Stimulated activated CD4-positive, alpha-beta T cell treated with anti-CD3 and anti-CD28 coated beads, TNF-alpha, amount 100 ng/mL, for 1 hour (primary cell): ENCODE results near the gene GALNT17.

Experiments used
- DNase-seq, 3 donors: peaks; one replicate each; pipeline ENCODE4 v3.0.0-alpha.2; 2020; ENCODE audit warnings: low read depth in 3 of 3, low spot score in 1 of 3

GALNT17 gene

DNA sequence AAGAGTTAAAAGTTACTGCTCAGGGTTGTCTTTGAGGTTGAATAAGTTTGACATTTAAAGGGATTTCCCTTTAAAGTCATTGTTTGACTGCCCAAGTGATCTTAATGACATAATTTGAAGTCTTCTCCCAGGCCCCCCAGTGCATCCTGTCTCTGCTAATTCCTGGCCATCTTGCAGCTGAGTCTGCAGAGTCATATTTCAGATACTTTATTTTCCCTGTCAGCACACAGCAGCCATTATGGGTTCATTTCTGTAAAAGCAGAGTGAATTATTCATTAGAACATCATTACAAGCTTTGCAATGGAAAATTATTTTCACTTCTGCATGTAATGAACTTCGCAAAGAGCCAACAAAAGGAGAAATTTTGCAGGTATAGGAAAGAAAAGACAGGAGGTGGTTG, 536.6 kb downstream of the GALNT17 start:
- no peak for DNase-seq

DNA sequence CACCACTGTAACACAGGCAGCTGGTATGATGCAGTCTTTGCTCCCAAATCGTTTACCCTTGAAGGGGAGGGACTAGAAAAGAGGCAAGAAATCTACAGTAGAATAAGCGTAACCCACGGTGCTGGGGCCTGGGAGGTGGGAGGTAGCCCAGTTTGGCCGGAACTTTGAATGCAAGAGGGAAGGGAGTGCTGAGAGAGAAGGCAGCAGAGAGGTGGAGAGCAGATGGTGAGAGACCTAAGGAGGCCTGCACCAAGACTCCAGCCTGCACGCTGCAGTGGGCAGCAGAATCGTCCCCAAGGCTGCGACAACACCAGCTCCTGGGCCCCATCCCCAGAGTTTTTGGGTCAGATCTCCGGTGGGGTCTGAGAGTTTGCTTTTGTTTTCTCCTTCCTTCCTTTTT, 547.5 kb downstream of the GALNT17 start:
- DNase-seq = no peak

DNA sequence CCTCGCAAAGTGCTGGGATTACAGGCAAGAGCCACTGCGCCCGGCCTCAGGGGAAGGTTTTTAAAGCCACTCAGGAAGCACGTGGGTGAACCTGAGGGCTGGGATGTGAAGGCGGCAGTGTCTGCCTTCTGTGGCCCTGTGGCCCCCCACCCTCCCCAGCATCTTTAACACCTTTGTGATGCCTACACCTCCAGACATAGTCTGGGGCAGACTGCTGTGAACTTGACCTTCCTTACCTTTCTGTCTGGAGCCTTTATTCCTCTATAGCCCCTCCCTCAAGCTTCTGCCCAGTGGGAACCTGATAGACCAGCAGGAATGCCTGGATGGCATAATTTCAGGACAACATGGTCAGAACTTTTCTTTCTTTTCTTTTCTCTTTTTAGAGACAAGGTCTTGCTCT, 550.2 kb downstream of the GALNT17 start:
- DNase-seq = no peak

DNA sequence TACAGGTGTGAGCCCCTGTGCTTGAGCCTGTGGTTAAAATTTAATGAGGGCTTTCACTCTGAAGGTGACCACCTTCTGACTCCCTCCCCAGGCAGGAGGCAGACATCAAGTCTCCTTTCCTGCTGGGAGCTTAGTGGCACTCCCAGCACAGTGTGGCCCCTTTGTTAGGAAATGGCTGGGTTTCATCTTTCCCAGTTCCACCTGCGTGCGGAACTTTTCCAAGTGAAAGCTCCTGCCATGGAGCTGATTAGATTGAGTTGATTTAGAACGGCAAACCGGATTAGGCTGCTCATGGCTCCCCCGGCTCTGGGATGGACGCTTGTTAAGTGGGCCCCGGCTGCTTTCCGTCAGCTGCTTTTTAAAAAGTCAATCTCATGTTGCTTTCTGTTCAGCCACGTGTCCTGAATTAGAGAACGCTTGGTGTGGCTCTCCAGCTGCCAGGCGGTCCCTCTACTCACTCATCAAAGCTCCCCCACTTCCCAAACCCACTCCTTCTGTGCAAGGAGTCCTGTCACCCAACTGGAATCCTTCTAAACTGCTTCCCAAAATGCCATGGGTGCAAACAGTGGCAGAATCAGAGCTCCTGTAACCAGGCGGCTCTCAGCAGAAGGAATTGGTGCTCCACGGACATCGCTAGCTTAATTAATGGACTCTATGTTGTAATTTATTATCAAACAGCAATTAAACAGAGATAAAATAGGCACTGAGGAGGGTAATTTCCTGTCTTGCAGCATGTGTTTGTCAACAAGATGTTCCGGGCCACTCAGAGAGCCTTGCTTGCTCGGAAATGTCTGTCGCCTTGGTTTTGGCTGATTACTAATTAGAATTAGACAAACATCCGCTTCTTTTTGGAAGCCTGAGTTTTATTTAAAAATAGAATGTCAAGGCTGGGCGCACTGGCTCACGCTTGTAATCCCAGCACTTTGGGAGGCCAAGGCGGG, 551.2 kb downstream of the GALNT17 start:
- no peak for DNase-seq

DNA sequence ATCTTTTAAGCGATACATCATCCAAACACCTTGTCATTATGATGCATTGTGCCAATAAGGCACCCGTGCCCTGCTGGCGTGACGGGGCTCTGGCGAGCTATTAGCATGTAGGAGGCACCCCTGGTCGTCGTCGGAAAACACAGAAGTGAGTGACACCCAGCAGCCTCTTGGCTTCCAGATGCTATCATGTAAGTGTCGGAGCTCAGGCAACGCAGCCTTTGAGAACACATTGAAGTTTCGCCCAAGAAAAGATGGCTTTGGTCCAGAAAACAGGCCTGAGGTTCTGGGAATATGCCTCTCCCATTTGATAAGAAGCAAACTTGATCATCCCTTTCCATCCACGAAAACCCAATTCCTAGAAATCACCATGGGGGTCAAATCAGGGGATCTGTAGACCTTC, 555.3 kb downstream of the GALNT17 start:
- DNase-seq = no peak

DNA sequence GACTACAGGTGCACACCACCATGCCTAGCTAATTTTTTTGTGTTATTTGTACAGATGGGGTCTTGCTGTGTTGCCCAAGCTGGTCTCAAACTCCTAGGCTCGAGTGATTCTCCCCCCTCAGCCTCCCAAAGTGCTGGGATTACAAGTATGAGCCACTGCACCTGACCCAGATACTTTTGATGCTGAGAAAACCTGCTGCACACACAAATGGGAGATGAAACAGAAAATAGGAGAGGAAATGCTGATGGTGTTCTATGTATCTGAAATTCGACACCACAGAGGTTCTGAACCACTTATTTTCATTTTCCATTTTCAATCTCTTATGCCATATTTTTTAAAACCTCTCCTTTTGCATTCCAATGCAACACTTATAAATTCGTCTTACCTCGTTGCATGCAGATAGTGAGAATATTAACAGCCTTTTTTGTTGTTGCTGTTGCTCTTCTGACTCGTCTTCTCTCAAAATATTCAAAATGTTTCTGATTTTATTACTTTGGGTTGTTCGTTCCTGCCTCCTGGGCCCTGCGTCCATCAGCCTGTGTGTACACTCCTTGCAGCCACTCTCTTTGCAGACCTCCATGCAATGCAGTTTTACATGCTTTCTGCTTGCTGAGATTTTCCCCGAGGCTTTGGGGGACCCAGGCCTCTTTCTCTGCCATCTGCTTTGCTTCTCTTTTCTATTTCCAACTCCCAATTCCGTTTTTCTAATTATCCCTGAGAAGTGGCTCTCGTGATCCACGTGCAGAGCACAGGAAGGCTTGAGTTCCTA, 556.1 kb downstream of the GALNT17 start:
- no peak for DNase-seq

DNA sequence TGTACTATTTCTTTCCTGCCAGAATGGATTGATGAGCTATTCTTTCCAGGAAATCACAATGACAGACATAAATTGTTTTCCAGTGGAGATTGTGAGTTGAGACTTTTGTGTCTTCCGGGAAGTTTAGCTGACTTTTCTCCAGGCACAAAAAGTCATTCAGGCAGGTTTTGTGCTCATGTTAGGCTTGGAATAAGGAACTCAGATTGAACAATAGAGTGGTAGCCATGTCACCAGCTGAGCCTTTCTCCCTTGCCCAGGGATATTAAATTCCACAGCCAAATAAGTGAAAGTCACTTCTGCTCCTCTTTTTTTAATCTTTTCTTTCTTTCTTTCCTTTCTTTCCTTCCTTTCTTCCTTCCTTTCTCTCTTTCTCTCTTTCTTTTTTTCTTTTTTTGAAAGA, 559.6 kb downstream of the GALNT17 start:
- no peak for DNase-seq

DNA sequence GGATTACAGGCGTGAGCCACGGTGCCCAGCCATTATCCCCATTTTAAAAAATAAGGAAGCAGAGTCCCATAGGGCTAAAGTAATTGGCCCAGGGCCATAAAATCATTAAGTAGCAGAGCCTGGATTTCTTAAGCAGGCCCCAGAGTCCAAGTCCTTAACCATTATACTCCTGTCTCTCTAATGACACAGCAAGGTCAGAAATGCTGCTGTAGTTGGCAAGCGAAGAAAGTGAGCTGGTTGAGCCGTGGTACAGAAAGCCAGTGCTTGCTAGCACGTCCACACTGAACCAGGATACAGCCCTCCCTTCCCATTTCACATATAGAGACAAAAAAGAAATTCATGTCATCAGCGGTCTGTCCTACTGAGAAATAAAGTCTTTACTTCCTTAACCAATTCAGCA, 562.7 kb downstream of the GALNT17 start:
- DNase-seq = no peak

DNA sequence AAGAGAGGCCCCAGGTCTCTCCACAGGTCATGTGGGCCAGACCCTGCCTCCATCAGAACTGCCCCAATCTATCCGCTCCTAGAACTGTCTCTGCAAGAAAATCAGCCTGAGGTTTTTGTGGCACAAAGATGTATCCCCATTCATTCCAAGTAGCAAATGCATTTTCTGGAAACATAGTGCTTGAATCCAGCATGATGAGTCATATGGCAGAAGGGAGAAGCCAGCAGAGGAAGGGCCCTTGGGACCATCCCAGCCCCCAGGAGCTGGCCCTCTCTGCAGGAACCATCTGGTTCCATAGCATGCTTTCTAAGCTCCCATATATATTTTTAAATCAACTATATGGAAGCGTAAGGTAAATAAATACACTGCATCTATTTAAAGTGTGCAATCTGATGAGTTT, 563.2 kb downstream of the GALNT17 start:
- no peak for DNase-seq

DNA sequence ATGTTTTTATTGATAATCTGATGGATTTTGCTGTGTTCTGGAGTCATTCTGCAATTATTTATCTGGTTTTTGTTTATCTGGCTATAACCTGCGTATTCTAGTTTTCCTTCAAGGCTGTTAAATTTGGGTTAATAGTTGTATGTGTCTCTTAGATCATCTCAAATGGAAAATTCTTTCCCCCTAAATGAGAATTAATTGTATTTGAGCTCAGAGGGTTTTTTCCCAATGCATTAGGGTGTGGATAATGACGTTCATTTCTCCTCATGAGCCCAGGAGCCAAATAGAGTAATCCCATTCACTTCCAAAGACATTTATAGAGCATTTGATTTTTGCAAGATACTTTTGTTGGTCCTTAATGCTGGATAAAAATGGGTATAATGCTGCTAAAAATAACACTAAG, 564.6 kb downstream of the GALNT17 start:
- no peak for DNase-seq

DNA sequence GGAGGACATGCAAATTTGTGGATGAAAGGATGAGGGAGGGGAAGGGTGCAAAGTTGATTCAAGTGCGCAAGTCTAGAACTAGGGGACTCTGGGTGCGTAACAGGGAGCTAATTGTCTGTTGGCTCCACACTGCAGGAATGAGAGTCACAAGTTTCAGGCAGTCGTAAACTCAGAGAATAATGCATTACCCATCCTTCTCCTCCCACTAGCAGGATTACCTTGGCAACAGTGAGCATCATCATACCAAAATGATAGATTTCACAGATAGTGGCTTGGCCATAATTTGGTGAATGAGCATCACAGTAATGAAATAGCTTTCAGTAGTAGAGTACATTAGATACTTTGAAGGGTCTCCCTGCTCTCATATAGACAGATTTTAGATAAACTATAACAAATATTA, 565.5 kb downstream of the GALNT17 start:
- no peak for DNase-seq

DNA sequence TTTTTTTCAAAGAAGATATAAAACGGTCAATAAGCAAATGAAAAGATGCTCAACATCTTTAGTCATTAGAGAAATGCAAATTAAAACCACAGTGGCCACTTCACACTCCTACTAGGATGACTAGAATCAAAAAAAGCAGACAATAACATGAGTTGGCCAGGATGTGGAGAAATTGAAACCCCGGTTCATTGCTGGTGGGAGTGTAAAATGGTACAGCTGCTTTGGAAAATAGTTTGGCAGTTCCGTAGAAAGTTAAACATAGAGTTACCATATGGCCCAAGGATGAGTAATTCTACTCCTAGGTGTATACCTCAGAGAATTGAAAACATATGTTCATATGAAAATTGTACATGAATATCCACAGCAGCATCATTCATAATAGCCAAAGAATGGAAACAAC, 573.3 kb downstream of the GALNT17 start:
- DNase-seq = no peak

DNA sequence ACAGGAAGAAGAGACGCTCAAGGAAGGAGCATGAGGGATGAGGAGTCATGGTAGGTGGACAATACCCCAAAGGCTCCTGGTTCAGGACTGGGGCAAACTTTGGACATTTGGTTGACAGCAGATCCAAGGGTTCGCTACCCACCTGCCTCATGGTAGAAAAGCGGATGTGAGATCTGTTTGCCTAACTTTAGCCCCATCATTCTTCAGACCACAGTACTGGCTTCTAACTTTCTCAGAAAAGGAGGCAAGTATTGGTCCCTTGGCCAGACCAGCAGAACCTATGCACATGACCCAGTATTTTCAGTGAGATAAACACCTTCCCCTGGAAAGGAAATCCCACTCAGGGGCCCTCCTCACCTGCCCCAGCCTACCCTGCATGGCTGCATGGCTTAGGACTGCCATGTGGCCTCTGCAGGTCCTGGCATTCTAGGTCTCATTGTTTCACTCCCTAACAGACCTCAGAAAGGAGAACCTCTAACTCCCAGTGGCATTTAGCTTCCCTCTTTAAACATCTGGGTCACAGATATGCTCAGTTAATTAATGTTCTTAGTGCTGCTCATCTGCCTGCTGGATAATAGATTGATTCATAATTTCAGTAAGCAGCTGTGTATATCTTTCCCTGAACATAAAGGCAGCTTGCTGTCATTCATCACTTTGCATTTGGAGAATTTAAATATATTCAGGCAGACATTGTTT, 574.1 kb downstream of the GALNT17 start:
- DNase-seq = no peak

DNA sequence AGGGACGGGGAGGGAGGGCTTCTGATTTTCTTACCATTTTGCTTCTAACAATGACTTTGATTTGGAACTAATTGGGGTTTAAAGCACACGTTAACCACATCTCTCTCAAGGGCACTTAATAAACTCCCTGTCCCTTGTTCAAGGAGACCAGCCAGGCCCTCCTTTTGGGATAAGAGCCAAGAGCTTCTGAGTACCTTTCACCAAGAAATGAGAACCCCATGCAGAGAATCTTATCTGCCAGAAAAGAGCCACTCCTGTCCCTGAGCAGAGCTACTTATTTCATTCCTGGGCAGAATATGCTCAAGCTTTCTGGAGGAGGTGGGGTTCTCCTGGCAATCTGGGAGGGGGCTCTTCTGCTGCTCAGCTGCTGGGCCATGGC, 574.6 kb downstream of the GALNT17 start:
- DNase-seq = no peak

DNA sequence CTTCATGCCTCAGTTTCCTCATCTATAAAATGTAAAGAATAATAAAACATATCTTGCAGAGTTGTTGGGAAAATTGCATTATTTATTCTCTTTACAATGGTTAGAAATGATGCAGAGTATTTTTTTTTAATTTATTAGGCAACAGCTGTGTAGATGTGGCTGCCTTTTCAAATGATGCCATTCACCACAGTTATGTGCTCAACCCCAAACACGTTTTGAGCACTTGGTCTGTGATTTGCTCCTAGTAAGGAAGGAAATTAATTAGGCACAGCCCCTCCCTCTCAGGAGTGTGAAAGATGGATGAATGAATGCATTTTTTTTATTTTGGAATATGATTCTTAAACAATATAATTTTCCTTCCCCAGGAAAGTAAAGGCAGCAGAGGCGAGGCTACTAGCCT, 575.1 kb downstream of the GALNT17 start:
- no peak for DNase-seq

DNA sequence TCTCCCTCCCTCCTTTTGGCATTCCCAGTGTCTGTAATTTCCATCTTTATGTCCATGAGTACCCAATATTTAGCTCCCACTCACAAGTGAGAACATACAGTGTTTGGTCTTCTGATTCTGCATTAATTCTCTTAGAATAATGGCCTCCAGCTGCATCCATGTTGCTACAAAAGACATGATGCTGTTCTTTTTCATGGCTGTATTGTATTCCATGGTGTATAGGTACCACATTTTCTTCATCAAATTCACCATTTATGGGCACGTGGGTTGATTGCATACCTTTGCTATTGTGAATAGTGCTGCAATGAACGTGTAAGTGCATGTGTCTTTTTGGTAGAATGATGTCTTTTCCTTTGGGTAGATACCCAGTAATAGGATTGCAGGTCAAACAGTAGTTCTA, 576.8 kb downstream of the GALNT17 start:
- DNase-seq = no peak

DNA sequence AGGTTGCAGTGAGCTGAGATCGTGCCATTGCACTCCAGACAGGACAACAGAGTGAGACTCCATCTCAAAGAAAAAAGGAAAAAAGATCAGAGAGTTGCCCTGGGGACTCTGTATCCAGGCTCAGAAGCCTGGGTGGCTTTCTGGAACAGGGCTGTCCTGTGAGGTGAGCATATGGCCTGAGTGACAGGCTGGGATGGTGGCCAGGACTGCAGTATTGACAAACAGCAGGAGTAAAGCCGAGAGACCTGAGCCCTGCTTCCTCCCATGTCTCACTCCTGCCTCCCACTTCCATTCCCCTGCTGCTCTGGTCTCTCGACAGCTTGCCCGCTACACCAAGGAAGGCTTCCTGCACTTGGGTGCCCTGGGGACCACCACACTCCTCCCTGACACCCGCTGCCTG, 578.5 kb downstream of the GALNT17 start:
- DNase-seq = no peak

DNA sequence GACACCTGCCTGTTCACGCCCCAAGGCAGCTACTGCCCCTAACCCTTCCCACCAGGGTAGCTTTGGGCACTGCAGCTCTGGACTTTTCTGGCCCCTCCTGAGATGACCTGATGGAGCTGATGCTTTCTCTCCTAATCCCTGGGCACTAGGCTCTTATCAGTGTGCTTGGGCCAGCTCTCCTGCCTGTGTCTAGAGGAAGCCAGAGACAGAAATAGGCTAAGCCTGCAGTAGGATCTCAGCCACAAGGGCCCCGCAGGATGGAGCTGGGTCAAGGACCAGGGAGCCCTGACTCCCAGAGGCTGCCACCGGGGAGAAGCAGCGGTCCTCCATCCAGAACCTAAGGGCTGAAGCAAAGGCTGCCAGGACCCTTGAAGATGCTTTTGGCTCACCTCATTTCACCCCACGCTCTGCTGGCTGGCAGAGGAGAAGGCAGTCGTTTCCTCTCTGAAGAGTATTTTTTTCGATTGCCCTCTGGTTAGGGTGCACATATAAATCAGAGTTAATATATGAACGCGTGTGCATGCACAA, 580.8 kb downstream of the GALNT17 start:
- DNase-seq = no peak

DNA sequence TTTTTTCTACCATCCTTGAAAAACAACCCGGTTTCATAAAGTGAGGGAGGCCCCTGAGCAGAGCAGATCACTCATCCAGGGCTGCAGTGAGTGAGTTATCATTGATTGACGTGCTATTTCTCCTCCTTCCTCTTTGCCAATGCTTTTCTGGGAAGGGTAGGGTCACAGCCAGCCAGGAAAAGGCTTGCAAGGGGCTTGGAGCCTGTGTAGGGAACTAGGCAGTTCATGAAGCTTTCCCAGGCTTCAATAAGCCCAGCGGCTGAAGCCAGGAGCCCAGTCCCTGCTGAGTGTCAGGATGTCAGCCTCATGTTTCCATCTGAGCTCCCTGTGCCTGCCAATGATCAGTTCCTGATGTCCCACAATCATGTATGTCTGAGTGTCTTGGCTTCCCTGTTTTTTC, 584.7 kb downstream of the GALNT17 start:
- no peak for DNase-seq

DNA sequence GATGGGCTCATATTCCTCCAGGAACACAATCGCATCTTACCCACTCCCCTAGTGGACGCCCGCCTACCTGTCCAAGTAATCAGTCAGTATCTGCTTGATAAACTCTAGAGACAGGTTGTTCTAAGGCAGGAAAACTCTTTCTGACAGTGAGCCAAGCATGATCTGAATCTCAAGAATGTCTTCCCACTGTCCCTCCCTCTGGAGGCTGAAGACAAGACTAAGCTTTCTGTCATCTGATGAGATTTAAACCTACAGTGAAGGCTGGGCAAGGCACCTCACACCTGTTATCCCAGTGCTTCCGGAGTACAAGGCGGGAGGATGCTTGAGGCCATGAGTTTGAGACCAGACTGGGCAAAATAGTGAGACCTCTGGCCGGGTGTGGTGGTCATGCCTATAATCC, 586.6 kb downstream of the GALNT17 start:
- no peak for DNase-seq

DNA sequence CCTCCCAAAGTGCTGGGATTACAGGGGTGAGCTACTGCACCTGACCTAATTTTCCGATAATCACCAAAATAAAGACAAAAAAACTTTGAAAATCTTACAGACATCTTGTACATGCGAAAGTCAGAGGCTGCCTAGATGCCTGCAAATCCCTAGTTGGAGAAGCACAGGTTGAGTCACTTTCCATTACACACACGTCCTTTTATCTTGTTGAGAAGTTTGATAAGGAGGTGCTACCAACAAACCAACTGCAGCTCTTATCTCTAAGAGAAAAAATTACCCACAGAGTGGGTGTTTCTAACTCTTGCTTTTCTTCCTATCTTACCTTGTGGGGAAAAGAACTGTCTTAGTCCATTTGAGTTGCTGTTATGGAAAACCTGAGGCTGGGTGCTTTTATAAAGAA, 589.8 kb downstream of the GALNT17 start:
- DNase-seq = no peak

DNA sequence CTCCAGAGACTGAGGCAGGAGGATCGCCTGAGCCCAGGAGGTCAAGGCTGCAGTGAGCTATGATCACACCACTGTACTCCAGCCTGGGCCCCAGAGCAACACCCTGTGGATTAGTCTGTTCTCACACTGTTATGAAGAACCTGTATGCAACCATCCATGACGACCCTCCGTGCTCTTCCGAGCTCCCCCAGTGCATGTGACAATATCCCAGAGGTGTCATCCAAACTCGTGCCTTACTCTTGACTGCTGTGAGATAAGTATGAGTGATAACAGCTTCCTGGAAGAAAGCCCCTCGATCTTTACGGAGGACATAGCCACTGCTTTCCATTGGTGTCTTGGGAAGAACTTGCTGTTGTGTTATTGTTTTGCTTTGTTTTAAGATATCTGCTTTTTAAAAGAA, 591.9 kb downstream of the GALNT17 start:
- no peak for DNase-seq
